Lower lobe of right lung (tissue), 2 donors: Measurements from ENCODE around the gene AGPAT1. TPM values are rescaled to one million over a fixed set of nuclear protein-coding genes. Genes with fewer than 3 reads are reported as not detected.

Source experiments
- ATAC-seq, 2 donors: fragments of 200-7000 bp; cut with Tn5 transposase; one replicate each; pipeline ENCODE4 v1.9.1; 2020 to 2022; ENCODE audit warnings: mild to moderate bottlenecking in 2 of 2, moderate library complexity in 2 of 2
- DNase-seq: peaks from one replicate; pipeline ENCODE4 v3.0.0-alpha.2; 2020
- H3K27ac ChIP-seq: fragments of 200-600 bp; one replicate; pipeline ENCODE4 v1.8.0; 2022
- H3K27me3 ChIP-seq: fragments of 200-600 bp; one replicate; pipeline ENCODE4 v1.8.0; 2022; ENCODE audit warnings: low read depth
- H3K36me3 ChIP-seq: fragments of 200-600 bp; one replicate; pipeline ENCODE4 v1.8.0; 2022; ENCODE audit warnings: mild to moderate bottlenecking
- H3K4me1 ChIP-seq: fragments of 200-600 bp; one replicate; pipeline ENCODE4 v1.8.0; 2022
- H3K4me3 ChIP-seq: fragments of 200-600 bp; one replicate; pipeline ENCODE4 v1.8.0; 2022; ENCODE audit warnings: mild to moderate bottlenecking
- H3K9me3 ChIP-seq: fragments of 200-600 bp; one replicate; pipeline ENCODE4 v1.8.0; 2022
- intact Hi-C: fragments of 100-400 bp; cut with DNase I; formaldehyde crosslinking; loops from one replicate; pipeline ENCODE4 v1.11.0; 2022
- total RNA-seq: library from RNA; stranded (reverse); fragmentation: NEBNext Ultra II Directional; extraction: Animal tissue kit (Norgen Biotek cat#: 25700); gene quantifications from one replicate; pipeline ENCODE4 v1.2.1, GENCODE V29; 2021
- TF ChIP-seq, protein P1 (sequence below): fragments of 200-600 bp; IDR thresholded peaks from one replicate; pipeline ENCODE4 v1.8.0; 2022; ENCODE audit warnings: antibody characterized with exemption, mild to moderate bottlenecking
- donor health status: DM: no; HTN: yes; CAD: no; lungs with severe emphysema.

Gene AGPAT1
- total RNA-seq, 1 donor from 2014 or later, result 51.2 TPM

DNA sequence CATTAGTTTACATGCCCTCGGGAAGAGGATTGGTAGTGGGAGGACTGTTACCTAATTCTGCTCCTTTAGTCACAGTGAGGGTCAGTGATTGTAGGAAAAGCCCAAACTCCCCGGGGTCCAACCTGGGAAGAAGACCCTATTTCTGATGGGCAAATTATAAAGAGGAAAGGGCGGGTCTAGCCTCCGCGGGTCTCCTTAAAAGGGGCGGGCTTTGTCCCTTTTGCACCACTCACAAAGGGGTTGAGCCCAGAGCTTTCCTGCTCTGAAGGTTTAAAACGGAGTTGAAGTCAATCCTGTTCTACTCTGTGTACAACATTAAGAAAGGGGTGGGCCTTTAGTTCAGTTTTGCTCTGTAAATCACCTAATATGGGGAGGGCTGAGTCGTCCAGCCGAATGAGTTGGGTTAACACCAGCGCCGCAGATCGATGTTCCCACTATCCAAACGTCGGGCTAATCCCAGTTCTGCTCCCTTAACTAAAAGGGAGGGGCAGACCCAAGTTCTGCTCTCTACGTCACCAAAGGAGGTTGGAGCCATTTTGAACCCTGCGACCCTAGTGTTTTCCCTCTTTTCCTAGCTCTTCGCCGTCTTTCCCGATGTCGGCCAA is 1.4 kb upstream of the AGPAT1 start:
- ATAC-seq (peak; percentile 16 to 28), DNase-seq (no peak)
- intact Hi-C loops, result no loop called here
- Histone ChIP-seq H3K36me3 (peaks cover 22% of the 10 kb centered on the region), H3K27ac (peak overlapping the region; percentile 94), H3K4me1 (peaks cover 45% of the 10 kb centered on the region), H3K27me3 (no peaks in the 10 kb centered on the region), H3K9me3 (no peaks in the 10 kb centered on the region), H3K4me3 (peak overlapping the region; percentile 76)
- TF ChIP-seq, protein P1, sequence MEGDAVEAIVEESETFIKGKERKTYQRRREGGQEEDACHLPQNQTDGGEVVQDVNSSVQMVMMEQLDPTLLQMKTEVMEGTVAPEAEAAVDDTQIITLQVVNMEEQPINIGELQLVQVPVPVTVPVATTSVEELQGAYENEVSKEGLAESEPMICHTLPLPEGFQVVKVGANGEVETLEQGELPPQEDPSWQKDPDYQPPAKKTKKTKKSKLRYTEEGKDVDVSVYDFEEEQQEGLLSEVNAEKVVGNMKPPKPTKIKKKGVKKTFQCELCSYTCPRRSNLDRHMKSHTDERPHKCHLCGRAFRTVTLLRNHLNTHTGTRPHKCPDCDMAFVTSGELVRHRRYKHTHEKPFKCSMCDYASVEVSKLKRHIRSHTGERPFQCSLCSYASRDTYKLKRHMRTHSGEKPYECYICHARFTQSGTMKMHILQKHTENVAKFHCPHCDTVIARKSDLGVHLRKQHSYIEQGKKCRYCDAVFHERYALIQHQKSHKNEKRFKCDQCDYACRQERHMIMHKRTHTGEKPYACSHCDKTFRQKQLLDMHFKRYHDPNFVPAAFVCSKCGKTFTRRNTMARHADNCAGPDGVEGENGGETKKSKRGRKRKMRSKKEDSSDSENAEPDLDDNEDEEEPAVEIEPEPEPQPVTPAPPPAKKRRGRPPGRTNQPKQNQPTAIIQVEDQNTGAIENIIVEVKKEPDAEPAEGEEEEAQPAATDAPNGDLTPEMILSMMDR, result no peak

DNA sequence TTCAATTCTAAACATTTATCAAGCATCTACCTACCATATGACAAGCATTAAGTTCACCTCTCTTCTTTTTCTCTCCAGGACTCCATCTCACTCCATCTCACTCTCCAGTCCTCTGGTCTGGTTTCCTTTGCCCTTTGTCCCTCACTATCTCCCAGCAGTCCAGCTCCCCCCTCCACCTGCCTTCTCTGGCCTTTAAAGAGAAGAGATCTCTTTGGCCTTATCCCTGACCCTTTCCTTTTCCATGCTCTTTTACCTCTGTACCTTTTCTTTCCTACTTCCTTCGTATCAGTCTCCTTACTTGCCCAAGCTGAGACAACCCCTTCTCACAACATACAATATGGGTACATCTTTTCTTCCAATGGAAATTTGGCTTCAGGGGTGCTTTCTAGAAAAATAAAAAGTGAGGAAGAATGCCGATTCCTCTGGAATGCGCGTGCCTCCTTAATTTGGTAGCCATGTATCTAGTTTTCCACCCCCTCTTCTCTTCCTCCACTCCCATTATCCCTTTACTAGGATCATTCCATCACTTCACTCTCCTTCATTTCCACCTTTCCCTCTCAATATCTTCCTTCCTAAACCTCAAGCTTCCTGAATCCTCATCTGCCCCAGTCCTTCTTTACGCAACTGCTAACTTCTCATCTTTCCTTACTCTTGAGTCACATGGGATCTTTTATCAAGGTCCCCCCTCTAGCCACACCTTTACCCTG is 745 bp upstream of the AGPAT1 start:
- intact Hi-C loops, result no loop called here
- H3K4me3 ChIP-seq, result peak overlapping the region; percentile 76

DNA sequence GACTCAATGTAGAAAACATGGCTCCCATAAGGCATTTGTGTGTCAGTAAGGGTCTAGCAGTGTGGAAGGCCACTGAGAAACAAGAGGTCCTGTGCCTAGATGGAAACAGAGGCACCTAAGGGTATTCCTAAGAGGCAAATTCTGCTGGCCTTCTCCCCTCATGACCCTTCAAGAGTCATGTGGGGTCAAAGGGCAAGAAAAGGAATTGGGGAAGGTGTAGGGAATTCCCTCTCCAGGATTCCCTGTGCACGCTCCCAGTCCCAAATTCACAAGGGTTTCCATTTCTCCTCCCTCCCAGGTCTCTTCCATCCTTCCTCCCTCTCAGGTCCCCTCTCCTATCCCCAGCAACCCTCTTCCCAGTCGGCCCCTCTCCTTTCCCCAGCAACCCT is 568 bp downstream of the AGPAT1 start:
- peaks cover 17% of the 10 kb centered on the region for H3K36me3 ChIP-seq
- peaks cover 45% of the 10 kb centered on the region for H3K4me1 ChIP-seq
- no peak for DNase-seq
- ATAC-seq, result no peak
- intact Hi-C loops, result no loop called here
- H3K27me3 ChIP-seq, result no peaks in the 10 kb centered on the region
- H3K9me3 ChIP-seq, result no peaks in the 10 kb centered on the region
- peak overlapping the region; percentile 76 for H3K4me3 ChIP-seq
- H3K27ac ChIP-seq, result peak overlapping the region; percentile 94
- TF ChIP-seq, protein P1, result no peak

More for the DNA sequence above, 745 bp upstream of the AGPAT1 start:
- H3K27me3 ChIP-seq, result no peaks in the 10 kb centered on the region
- H3K36me3 ChIP-seq, result peaks cover 22% of the 10 kb centered on the region
- peaks cover 45% of the 10 kb centered on the region for H3K4me1 ChIP-seq
- no peak for DNase-seq
- H3K9me3 ChIP-seq, result no peaks in the 10 kb centered on the region
- peak in 1 of 2 donors; percentile 0 for ATAC-seq
- peak overlapping the region; percentile 94 for H3K27ac ChIP-seq
- TF ChIP-seq, protein P1, result no peak

DNA sequence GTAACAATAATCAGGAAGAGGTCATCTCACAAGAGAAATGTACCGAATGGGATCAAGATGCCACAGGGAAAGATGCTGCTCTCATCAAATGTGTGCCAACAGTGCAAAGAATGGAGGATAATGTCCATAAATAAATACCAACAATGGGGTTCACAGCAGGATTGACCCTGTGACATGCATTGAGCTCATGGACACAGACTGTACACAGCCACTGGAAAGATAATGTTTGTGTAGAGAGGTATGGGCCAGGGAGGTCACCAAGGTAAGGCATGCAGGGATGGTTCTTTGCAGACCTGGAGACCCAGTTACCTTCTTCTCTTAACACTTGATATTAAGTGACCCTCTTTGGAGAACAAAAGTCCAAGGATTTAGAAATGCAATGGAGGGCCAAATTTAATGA is 1.5 kb downstream of the AGPAT1 start:
- no peak overlapping the region for H3K4me3 ChIP-seq
- intact Hi-C loops, result no loop called here
- no peak overlapping the region for H3K27ac ChIP-seq
- H3K27me3 ChIP-seq, result no peaks in the 10 kb centered on the region
- ATAC-seq, result no peak
- H3K4me1 ChIP-seq, result peaks cover 37% of the 10 kb centered on the region
- H3K36me3 ChIP-seq, result peaks cover 17% of the 10 kb centered on the region
- no peak for DNase-seq
- TF ChIP-seq, protein P1, result no peak
- no peaks in the 10 kb centered on the region for H3K9me3 ChIP-seq

DNA sequence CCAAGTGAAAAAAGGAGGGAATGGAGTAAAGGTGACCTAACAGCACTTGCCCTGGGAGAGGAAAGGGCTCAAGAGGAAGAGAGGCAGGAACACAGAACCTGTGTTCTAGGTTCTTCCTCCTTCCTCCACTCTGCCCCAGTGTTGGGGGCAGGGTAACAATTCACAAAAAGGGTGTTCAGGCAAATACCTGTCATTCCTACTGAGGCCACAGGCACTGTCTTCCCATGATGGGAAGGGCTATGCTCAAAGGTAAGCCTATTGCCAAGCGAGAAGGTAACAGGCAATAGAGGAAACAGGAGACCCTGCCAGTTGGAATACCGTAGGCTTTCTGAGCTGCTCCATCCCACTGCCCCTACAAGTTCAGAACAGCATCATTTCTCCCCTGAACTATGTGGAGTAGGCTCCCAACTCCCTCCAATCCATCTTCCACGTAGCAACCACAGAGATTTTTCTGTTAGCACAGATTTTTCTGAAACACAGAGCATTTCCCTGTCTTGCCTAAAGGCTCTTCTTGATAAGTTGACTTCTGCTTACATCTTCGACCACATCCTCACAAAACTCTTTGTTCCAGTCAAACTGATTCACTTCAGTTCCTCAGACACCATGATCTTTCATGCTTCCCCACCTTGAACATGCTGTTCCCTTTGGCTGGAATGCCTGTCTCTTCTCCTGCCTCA is 2.7 kb downstream of the AGPAT1 start:
- no peak overlapping the region for H3K4me3 ChIP-seq
- intact Hi-C loops, result no loop called here
- H3K36me3 ChIP-seq, result peaks cover 26% of the 10 kb centered on the region
- DNase-seq (no peak), ATAC-seq (no peak)
- H3K4me1 ChIP-seq, result peaks cover 29% of the 10 kb centered on the region
- TF ChIP-seq, protein P1, result no peak
- no peak overlapping the region for H3K27ac ChIP-seq
- H3K9me3 ChIP-seq, result no peaks in the 10 kb centered on the region
- H3K27me3 ChIP-seq, result no peaks in the 10 kb centered on the region
